Epithelial cell of esophagus (primary cell): ENCODE results near the gene MAGEA2B.
"Not testable (repeated sequence)": the region's sequence is repeated elsewhere in the genome, so short reads cannot be mapped to it uniquely, and the experiment has no call there.

Experiments
- DNase-seq: peaks from one replicate; pipeline ENCODE4 v3.0.0; 2010; ENCODE audit warnings: low read depth
- H3K4me3 ChIP-seq: 2 replicates; pipeline ENCODE4 v1.5.1; 2011; ENCODE audit warnings: mild to moderate bottlenecking, low read length, control low read depth
- TF ChIP-seq, protein P1 (sequence below): IDR thresholded peaks from 2 replicates; pipeline ENCODE4 v1.5.1; 2011; ENCODE audit warnings: low read depth, mild to moderate bottlenecking, low read length, control low read depth, inconsistent platforms; ENCODE audit not compliant: insufficient read depth; ENCODE audit errors: missing control alignments

The MAGEA2B gene

DNA sequence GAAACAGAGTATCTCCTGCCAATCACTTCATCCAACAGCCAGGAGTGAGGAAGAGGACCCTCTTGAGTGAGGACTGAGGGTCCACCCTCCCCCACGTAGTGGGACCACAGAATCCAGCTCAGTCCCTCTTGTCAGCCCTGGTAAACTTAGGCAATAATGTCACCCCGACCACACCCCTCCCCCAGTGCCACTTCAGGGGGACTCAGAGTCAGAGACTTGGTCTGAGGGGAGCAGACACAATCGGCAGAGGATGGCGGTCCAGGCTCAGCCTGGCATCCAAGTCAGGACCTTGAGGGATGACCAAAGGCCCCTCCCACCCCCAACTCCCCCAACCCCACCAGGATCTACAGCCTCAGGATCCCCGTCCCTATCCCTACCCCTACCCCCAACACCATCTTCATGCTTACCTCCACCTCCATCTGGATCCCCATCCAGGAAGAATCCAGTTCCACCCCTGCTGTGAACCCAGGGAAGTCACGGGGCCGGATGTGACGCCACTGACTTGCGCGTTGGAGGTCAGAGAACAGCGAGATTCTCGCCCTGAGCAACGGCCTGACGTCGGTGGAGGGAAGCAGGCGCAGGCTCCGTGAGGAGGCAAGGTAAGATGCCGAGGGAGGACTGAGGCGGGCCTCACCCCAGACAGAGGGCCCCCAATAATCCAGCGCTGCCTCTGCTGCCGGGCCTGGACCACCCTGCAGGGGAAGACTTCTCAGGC is 19.0 kb downstream of the MAGEA2B start, which contains the start of the genes CSAG1 and MAGEA12:
Gene CSAG1 (minus strand): TSS at position 461 of the 715 bp plus-strand sequence. CDS start 1,261 bp downstream, outside the sequence.
Gene MAGEA12 (plus strand): TSS at position 497 of the 715 bp plus-strand sequence. CDS start 2,405 bp downstream, outside the sequence.
- TF ChIP-seq, protein P1, sequence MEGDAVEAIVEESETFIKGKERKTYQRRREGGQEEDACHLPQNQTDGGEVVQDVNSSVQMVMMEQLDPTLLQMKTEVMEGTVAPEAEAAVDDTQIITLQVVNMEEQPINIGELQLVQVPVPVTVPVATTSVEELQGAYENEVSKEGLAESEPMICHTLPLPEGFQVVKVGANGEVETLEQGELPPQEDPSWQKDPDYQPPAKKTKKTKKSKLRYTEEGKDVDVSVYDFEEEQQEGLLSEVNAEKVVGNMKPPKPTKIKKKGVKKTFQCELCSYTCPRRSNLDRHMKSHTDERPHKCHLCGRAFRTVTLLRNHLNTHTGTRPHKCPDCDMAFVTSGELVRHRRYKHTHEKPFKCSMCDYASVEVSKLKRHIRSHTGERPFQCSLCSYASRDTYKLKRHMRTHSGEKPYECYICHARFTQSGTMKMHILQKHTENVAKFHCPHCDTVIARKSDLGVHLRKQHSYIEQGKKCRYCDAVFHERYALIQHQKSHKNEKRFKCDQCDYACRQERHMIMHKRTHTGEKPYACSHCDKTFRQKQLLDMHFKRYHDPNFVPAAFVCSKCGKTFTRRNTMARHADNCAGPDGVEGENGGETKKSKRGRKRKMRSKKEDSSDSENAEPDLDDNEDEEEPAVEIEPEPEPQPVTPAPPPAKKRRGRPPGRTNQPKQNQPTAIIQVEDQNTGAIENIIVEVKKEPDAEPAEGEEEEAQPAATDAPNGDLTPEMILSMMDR, result no peak
- H3K4me3 ChIP-seq, result no peak within 1 kb of the TSS
- DNase-seq, result no peak

DNA sequence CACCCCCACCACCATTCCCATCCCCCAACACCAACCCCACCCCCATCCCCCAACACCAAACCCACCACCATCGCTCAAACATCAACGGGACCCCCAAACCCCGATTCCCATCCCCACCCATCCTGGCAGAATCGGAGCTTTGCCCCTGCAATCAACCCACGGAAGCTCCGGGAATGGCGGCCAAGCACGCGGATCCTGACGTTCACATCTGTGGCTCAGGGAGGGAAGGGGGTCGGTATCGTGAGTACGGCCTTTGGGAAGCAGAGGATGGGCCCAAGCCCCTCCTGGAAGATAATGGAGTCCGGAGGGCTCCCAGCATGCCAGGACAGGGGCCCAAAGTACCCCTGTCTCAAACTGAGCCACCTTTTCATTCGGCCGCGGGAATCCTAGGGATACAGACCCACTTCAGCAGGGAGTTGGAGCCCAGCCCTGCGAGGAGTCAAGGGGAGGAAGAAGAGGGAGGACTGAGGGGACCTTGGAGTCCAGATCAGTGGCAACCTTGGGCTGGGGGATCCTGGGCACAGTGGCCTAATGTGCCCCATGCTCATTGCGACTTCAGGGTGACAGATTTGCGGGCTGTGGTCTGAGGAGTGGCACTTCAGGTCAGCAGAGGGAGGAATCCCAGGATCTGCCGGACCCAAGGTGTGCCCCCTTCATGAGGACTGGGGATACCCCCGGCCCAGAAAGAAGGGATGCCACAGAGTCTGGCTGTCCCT is 19.9 kb downstream of the MAGEA2B start:
- not testable (repeated sequence) for DNase-seq, H3K4me3 ChIP-seq

DNA sequence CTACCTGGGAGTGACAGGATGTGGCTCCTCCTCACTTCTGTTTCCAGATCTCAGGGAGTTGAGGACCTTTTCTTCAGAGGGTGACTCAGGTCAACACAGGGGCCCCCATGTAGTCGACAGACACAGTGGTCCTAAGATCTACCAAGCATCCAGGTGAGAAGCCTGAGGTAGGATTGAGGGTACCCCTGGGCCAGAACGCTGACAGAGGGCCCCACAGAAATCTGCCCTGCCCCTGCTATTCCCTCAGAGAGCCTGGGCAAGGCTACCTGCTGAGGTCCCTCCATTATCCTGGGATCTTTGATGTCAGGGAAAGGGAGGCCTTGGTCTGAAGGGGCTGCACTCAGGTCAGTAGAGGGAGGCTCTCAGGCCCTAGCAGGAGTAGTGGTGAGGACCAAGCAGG is 20.7 kb downstream of the MAGEA2B start:
- TF ChIP-seq, protein P1, result no peak
- no peak overlapping the region for H3K4me3 ChIP-seq
- DNase-seq, result no peak

DNA sequence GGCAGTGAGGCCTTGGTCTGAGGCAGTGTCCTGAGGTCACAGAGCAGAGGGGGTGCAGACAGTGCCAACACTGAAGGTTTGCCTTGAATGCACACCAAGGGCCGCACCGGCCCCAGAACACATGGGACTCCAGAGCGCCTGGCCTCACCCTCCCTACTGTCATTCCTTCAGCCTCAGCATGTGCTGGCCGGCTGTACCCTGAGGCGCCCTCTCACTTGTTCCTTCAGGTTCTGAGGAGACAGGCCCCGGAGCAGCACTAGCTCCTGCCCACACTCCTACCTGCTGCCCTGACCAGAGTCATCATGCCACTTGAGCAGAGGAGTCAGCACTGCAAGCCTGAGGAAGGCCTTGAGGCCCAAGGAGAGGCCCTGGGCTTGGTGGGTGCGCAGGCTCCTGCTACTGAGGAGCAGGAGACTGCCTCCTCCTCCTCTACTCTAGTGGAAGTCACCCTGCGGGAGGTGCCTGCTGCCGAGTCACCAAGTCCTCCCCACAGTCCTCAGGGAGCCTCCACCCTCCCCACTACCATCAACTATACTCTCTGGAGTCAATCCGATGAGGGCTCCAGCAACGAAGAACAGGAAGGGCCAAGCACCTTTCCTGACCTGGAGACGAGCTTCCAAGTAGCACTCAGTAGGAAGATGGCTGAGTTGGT is 21.6 kb downstream of the MAGEA2B start:
- TF ChIP-seq, protein P1, result no peak
- no peak overlapping the region for H3K4me3 ChIP-seq

DNA sequence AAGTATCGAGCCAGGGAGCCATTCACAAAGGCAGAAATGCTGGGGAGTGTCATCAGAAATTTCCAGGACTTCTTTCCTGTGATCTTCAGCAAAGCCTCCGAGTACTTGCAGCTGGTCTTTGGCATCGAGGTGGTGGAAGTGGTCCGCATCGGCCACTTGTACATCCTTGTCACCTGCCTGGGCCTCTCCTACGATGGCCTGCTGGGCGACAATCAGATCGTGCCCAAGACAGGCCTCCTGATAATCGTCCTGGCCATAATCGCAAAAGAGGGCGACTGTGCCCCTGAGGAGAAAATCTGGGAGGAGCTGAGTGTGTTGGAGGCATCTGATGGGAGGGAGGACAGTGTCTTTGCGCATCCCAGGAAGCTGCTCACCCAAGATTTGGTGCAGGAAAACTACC is 22.1 kb downstream of the MAGEA2B start:
- DNase-seq, H3K4me3 ChIP-seq: not testable (repeated sequence)

More for the DNA sequence above, 21.6 kb downstream of the MAGEA2B start:
- no peak for DNase-seq

DNA sequence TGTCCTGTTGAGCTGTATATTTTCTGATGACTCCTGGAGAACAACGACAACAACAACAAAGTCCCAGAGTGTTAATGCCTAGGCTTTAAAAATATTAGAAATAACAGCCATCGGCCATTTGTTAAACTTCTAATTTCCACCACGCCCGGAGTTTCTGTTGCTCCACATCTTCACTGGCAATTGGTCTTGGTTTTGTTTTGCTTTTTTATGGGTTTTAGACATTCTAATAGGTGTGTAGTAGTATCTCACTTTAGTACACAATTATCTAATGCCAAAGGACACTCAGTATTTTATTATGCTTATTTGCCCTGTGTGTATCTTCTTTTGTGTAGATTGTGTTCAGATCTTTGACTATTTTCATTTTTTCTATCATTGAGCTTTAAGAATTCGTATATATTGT is 24.1 kb downstream of the MAGEA2B start:
- TF ChIP-seq, protein P1, result no peak

DNA sequence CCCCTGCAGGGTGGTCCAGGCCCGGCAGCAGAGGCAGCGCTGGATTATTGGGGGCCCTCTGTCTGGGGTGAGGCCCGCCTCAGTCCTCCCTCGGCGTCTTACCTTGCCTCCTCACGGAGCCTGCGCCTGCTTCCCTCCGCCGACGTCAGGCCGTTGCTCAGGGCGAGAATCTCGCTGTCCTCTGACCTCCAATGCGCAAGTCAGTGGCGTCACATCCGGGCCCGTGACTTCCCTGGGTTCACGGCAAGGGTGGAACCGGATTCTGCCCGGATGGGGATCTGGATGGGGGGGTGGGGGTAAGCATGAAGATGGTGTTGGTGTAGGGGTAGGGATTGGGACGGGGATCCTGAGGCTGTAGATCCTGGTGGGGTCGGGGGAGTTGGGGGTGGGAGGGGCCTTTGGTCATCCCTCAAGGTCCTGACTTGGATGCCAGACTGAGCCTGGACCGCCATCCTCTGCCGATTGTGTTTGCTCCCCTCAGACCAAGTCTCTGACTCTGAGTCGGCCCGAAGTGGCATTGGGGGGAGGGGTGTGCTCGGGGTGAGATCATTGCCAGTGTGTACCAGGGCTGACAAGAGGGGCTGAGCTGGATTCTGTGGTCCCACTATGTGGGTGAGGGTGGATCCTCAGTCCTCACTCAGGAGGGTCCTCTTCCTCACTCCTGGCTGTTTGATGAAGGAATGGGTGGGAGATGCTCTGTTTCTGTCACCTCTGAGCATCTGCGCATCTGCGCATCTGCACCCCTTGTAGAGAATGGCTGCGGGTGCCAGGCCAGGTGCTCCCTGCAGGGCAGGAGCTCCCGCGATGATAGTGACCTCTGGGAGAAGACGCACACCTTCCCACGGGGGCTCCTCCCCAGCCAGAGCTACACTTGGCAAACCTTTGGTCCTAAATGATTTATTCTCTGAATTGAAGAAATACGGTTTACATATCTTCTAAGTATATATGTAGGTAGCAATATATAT is 39.5 kb downstream of the MAGEA2B start, which contains the start of gene MAGEA2:
Gene MAGEA2 (minus strand): TSS at position 157 of the 965 bp plus-strand sequence. CDS start 2,479 bp downstream, outside the sequence.
- not testable (repeated sequence) for DNase-seq, H3K4me3 ChIP-seq

More for the DNA sequence above, 24.1 kb downstream of the MAGEA2B start:
- no peak overlapping the region for H3K4me3 ChIP-seq
- no peak for DNase-seq

DNA sequence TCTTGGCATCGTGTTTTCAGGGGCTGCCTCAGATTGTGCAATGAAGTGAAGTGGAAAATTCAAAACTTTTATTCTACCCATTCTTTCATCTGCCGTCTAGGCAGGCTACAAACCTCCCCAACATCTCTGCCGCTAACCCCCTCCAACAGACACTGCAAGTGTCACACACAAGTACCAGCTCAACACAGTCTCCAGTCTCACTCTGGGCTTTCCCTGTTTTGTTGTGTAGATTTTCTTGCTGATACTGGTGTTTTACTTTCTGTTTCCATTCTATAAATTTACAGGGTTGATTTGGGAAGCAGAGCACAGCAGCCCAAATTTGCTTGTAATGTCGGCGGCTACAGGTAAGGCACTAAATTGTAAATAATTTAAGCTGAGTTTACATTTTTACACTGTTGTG is 40.4 kb downstream of the MAGEA2B start:
- not testable (repeated sequence) for DNase-seq, H3K4me3 ChIP-seq

DNA sequence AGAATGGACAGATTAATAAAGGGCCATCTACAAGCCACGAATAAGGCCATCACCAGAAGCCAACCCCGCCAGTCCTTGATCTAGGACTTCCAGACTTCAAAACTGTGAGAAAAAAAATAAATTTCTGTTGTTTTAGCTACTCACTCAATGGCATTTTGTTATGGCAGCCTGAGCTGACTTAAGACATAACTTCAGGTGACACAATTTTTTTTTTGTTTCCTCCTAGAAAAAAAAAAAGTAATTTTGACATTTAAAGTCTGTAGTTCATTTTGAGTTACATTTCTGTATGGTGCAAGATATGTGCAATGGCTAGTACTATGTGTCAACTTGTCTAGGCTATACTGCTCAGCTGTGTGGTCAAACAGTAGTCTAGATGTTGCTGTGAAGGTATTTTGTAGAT is 44.5 kb downstream of the MAGEA2B start, which contains the start of gene CSAG3:
Gene CSAG3 (plus strand): TSS at position 301 of the 400 bp plus-strand sequence.
- DNase-seq, H3K4me3 ChIP-seq: not testable (repeated sequence)

DNA sequence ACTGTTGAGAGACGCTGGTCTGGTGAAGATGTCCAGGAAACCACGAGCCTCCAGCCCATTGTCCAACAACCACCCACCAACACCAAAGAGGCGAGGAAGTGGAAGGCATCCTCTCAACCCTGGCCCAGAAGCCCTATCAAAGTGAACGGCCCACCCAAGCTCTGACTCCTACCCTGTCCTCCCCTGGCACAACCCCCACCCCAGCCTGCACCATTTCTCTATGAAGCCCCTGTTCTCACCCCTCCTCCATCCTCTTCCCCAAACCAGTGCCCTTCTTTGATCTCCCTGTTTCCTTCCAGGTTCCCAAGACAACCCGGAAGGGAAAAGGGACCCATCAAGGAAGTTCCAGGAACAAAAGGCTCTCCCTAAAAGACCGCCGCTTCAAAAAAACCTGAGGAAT is 45.1 kb downstream of the MAGEA2B start:
- not testable (repeated sequence) for H3K4me3 ChIP-seq, DNase-seq

DNA sequence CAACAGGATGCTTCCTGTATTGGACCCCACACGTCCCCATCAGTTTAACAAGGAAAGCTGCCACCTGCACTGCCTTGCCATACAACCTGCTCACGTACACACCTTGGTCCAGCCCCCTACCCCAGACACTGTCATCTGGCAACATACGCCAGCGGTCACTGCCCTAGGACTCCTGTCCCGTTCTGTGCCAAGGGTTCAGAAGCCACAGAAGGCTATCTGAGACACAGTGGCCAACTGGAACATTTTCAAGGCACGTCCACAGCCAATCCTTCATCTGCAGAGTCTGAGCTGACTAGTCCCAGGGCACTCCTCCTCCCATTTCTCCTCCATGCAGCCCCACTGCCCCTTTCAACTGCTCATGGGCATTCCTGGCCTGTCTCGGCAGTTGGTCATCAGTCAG is 47.2 kb downstream of the MAGEA2B start:
- H3K4me3 ChIP-seq, DNase-seq: not testable (repeated sequence)

DNA sequence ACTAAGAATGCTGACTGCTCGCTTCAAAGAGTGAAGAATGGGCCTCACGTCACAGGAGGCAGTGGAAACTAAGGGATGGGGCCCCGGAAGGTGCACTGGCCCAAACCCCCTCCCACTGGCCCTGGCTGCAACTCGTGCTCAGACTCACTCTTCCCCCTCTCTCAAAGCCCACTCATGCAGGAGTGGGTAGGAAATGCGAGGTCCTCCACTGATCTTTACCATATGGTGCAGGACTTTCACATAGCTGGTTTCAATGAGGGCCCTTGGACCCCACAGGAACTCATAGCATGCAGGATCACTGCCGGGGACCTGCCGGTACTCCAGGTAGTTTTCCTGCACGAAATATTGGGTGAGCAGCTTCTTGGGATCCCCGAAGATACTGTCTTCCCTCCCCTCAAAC is 52.1 kb downstream of the MAGEA2B start:
- DNase-seq, H3K4me3 ChIP-seq: not testable (repeated sequence)
